SU-DHL-6 (cell line): Measurements from ENCODE around the gene AEN.

ENCODE experiments used
- H2AFZ ChIP-seq: fragments of 200-600 bp; sonication (generic); 2 replicates; pipeline ENCODE4 v1.6.1; 2014; ENCODE audit warnings: low read depth, mild to moderate bottlenecking, moderate library complexity, mixed read lengths, antibody characterized with exemption, low read length; ENCODE audit not compliant: severe bottlenecking
- H3F3A ChIP-seq: fragments of 200-600 bp; shearing (Covaris generic); 2 replicates; pipeline ENCODE4 v1.6.0; 2016; ENCODE audit warnings: antibody characterized with exemption, mild to moderate bottlenecking; ENCODE audit not compliant: insufficient read depth
- H3K27ac ChIP-seq: fragments of 200-600 bp; sonication (generic); 2 replicates; pipeline ENCODE4 v1.5.1; 2016; ENCODE audit warnings: low read depth, mild to moderate bottlenecking, low read length, moderate library complexity, mixed read lengths
- H3K27me3 ChIP-seq: fragments of 200-600 bp; sonication (generic), shearing (Covaris generic); 2 replicates; pipeline ENCODE4 v1.6.0; 2014; ENCODE audit warnings: mild to moderate bottlenecking, low read length
- H3K36me3 ChIP-seq: fragments of 200-600 bp; sonication (generic); 2 replicates; pipeline ENCODE4 v1.6.1; 2014; ENCODE audit warnings: mild to moderate bottlenecking, low read length, mixed read lengths
- H3K4me2 ChIP-seq: fragments of 300-600, 200-600 bp; shearing (Covaris generic), sonication (generic); 2 replicates; pipeline ENCODE4 v1.6.0; 2014; ENCODE audit warnings: low read length, low read depth, mild to moderate bottlenecking; ENCODE audit not compliant: poor library complexity, severe bottlenecking
- H3K4me3 ChIP-seq: fragments of 200-600 bp; sonication (generic); 2 replicates; pipeline ENCODE4 v1.5.1; 2014; ENCODE audit warnings: antibody characterized with exemption, low read length, mild to moderate bottlenecking, mixed read lengths; ENCODE audit not compliant: insufficient read depth, poor library complexity, severe bottlenecking
- H3K79me2 ChIP-seq: fragments of 200-600 bp; sonication (generic); 2 replicates; pipeline ENCODE4 v1.6.1; 2014; ENCODE audit warnings: mild to moderate bottlenecking, low read length, moderate library complexity; ENCODE audit not compliant: insufficient read depth
- H3K9ac ChIP-seq: fragments of 200-600 bp; sonication (generic); 2 replicates; pipeline ENCODE4 v1.7.0; 2014; ENCODE audit warnings: mild to moderate bottlenecking, low read length
- H3K9me2 ChIP-seq: fragments of 200-600 bp; sonication (generic); replicated peaks from 2 replicates; pipeline ENCODE4 v1.6.1; 2014; ENCODE audit warnings: low read length; ENCODE audit not compliant: insufficient read depth
- H3K9me3 ChIP-seq: fragments of 200-600 bp; sonication (generic); 2 replicates; pipeline ENCODE4 v1.6.1; 2014; ENCODE audit warnings: low read length, mixed read lengths; ENCODE audit not compliant: insufficient read depth
- H4K20me1 ChIP-seq: fragments of 200-600 bp; sonication (generic); 2 replicates; pipeline ENCODE4 v1.6.1; 2014; ENCODE audit warnings: low read depth, mild to moderate bottlenecking, antibody characterized with exemption, low read length, moderate library complexity, mixed read lengths
- EZH2phosphoT487 ChIP-seq: fragments of 200-600 bp; sonication (generic), shearing (Covaris generic); conservative IDR thresholded peaks from 2 replicates; pipeline ENCODE4 v1.6.1; 2018; ENCODE audit warnings: mild to moderate bottlenecking, antibody characterized with exemption, low read length, moderate library complexity, mixed read lengths
- TF ChIP-seq, protein P1 (sequence below): fragments of 200-600 bp; sonication (generic); IDR thresholded peaks from one replicate; pipeline ENCODE4 v1.5.1; 2017; ENCODE audit warnings: antibody characterized with exemption, mild to moderate bottlenecking, low read length, moderate library complexity; ENCODE audit not compliant: insufficient read depth, poor library complexity, severe bottlenecking

AEN gene

DNA sequence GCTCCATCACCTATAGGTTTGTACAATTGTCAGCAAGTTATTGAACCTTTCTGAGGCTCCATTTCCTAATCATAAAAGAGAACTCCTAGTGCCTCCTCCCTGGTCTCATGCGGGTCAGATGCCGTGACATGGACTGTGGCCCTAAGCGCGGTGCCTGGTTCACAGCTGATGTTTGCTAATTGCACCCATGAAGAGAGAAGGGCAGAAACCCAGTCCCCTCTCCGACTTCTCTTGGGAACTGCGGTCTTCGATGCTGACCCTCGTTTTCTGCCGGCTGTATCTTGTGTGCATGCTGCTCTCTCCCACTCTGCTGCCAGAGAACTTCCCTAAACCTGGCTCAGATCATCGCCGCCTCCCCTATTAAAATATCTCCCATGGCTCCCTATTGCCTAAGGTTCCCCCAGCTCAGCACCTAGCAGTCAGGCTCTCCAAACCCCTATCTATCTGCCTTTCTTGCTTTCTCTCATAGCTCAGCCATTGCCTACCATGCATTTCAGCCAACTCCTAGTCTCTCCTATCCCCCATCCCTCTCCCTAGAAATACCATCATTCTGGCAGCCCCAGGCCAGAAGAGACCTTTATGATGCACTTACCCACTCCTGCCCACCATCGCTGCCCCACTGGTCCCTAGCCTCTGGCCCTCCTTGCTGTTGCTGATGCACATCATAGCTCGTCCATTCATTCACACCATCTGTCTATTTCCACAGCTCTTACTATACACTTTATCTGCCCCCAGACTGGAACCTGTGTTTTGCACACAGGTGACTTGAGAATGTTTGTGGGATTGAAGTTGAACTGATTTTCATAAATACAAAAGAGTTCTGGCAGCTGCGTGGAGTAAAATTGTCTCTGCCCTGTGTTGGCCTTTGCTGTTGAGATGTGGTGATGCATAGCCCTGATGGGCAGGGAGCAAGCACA, 24.3 kb downstream of the AEN start:
- Histone ChIP-seq H2AFZ (no peak overlapping the region), H4K20me1 (no peaks in the 10 kb centered on the region), H3K27ac (no peak overlapping the region), H3K9me2 (no peaks in the 10 kb centered on the region), H3F3A (peaks cover 8% of the 10 kb centered on the region; the same call in 1 of the 2 replicates), H3K4me3 (no peak overlapping the region), H3K9me3 (no peaks in the 10 kb centered on the region), H3K9ac (no peak overlapping the region), H3K4me2 (no peak overlapping the region), H3K27me3 (no peaks in the 10 kb centered on the region), H3K36me3 (no peaks in the 10 kb centered on the region), H3K79me2 (no peaks in the 10 kb centered on the region)
- TF ChIP-seq, protein P1, sequence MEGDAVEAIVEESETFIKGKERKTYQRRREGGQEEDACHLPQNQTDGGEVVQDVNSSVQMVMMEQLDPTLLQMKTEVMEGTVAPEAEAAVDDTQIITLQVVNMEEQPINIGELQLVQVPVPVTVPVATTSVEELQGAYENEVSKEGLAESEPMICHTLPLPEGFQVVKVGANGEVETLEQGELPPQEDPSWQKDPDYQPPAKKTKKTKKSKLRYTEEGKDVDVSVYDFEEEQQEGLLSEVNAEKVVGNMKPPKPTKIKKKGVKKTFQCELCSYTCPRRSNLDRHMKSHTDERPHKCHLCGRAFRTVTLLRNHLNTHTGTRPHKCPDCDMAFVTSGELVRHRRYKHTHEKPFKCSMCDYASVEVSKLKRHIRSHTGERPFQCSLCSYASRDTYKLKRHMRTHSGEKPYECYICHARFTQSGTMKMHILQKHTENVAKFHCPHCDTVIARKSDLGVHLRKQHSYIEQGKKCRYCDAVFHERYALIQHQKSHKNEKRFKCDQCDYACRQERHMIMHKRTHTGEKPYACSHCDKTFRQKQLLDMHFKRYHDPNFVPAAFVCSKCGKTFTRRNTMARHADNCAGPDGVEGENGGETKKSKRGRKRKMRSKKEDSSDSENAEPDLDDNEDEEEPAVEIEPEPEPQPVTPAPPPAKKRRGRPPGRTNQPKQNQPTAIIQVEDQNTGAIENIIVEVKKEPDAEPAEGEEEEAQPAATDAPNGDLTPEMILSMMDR, result no peak
- no peak for TF ChIP-seq EZH2phosphoT487

DNA sequence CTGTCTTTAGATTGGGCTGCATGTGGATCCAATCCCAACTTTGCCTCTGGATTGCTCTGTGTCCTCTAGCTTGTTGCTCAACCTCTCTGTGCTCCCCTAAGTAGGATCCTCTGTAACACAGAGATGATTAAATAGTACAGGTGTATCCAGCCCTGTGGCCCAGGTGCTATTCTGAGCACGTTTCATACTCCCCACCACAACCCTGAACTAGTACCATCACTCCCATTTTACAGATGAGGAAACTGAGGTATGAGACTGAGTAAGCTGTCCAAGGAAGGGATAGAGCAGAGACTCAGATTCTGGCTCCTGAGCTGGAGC, 24.9 kb downstream of the AEN start:
- H3K36me3 ChIP-seq, result no peaks in the 10 kb centered on the region
- peaks cover 7% of the 10 kb centered on the region; the same call in 1 of the 2 replicates for H3F3A ChIP-seq
- H3K9me3 ChIP-seq, result no peaks in the 10 kb centered on the region
- H3K27ac ChIP-seq, result no peak overlapping the region
- no peak overlapping the region for H3K4me2 ChIP-seq
- TF ChIP-seq, protein P1, result no peak
- TF ChIP-seq EZH2phosphoT487, result no peak
- no peak overlapping the region for H3K9ac ChIP-seq
- no peak overlapping the region for H2AFZ ChIP-seq
- no peaks in the 10 kb centered on the region for H4K20me1 ChIP-seq
- H3K27me3 ChIP-seq, result no peaks in the 10 kb centered on the region
- no peaks in the 10 kb centered on the region for H3K9me2 ChIP-seq
- H3K79me2 ChIP-seq, result no peaks in the 10 kb centered on the region
- no peak overlapping the region for H3K4me3 ChIP-seq

DNA sequence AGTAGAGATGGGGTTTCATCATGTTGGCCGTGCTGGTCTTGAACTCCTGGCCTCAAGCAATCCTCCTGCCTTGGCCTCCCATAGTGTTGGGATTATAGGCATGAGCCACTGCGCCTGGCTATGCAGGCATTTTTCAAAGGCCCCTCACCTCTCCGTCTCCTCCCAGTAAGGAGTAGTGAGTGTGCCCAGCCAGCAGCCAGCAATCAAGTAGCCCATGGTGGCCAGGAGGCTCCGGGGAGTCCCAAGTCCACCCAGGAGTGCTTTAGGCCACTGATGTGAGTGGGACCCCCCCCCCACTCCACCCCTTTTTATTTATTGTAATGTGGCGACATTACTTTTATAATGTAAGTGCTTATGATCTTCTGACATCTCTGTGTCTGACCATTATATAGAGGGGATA, 25.8 kb downstream of the AEN start:
- Histone ChIP-seq H3K9ac (no peak overlapping the region), H2AFZ (no peak overlapping the region), H3K9me3 (no peaks in the 10 kb centered on the region), H3F3A (peaks cover 4% of the 10 kb centered on the region; the same call in 1 of the 2 replicates), H3K79me2 (no peaks in the 10 kb centered on the region), H3K27ac (no peak overlapping the region), H4K20me1 (no peaks in the 10 kb centered on the region), H3K27me3 (no peaks in the 10 kb centered on the region), H3K4me3 (no peak overlapping the region), H3K36me3 (no peaks in the 10 kb centered on the region), H3K4me2 (no peak overlapping the region), H3K9me2 (no peaks in the 10 kb centered on the region)
- TF ChIP-seq, protein P1, result no peak
- no peak for TF ChIP-seq EZH2phosphoT487
